LNCAP (cell line): ENCODE results near the gene FYCO1.

Experiments
- TF ChIP-seq, protein P1 (sequence below): fragments of 450-650 bp; IDR thresholded peaks from 2 replicates; pipeline ENCODE4 v1.5.1; 2017; ENCODE audit warnings: mild to moderate bottlenecking

Gene FYCO1

GRCh38 chr3:46006238-46007032 lies 10.8 kb upstream of the FYCO1 start:
- TF ChIP-seq, protein P1, sequence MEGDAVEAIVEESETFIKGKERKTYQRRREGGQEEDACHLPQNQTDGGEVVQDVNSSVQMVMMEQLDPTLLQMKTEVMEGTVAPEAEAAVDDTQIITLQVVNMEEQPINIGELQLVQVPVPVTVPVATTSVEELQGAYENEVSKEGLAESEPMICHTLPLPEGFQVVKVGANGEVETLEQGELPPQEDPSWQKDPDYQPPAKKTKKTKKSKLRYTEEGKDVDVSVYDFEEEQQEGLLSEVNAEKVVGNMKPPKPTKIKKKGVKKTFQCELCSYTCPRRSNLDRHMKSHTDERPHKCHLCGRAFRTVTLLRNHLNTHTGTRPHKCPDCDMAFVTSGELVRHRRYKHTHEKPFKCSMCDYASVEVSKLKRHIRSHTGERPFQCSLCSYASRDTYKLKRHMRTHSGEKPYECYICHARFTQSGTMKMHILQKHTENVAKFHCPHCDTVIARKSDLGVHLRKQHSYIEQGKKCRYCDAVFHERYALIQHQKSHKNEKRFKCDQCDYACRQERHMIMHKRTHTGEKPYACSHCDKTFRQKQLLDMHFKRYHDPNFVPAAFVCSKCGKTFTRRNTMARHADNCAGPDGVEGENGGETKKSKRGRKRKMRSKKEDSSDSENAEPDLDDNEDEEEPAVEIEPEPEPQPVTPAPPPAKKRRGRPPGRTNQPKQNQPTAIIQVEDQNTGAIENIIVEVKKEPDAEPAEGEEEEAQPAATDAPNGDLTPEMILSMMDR, result no peak

DNA sequence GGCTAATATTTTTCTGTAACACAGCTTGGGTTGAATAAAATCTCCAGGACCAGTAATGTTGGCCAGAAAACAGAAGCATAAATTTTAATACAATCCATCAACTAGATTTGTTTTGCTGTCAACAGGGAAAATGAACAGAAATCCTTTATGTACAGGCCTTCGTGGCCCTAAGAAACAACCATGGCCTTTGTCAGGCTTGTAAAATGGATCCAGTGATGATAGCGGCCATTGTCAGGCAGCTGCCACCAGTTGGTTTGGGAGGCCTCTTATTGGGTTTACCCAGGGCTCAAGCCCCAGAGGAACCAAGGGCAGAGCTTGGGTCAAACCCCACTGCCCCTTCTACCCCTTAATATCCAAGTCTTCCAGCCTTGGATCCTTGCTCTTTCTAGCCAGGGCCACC lies 5.6 kb upstream of the FYCO1 start:
- TF ChIP-seq, protein P1, result no peak

DNA sequence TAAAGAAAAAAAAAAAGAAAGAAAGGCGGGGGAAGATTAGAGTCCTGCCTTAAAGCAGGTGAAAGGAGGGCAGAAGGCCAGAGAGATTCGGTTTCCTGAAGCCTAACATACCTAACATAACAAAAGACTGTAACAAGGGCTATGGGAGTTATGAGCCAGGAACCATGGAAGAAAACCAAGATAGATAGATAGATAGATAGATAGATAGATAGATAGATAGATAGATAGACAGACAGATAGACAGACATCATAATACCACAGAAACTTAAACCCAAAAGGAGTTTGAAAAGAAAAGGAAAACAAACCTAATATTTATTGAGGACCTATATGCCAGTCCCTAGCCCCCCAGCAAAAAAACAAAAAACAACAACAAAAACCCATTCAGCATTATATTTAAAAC lies 2.3 kb upstream of the FYCO1 start:
- TF ChIP-seq, protein P1, result no peak

GRCh38 chr3:45994419-45995235 lies 997 bp downstream of the FYCO1 start:
- TF ChIP-seq, protein P1, result no peak

- TF ChIP-seq, protein P1, result no peak
Observed at GRCh38 chr3:45993421-45994027, 2.1 kb downstream of the FYCO1 start.

- TF ChIP-seq, protein P1, result no peak
Observed at GRCh38 chr3:45992821-45993221, 2.8 kb downstream of the FYCO1 start.

DNA sequence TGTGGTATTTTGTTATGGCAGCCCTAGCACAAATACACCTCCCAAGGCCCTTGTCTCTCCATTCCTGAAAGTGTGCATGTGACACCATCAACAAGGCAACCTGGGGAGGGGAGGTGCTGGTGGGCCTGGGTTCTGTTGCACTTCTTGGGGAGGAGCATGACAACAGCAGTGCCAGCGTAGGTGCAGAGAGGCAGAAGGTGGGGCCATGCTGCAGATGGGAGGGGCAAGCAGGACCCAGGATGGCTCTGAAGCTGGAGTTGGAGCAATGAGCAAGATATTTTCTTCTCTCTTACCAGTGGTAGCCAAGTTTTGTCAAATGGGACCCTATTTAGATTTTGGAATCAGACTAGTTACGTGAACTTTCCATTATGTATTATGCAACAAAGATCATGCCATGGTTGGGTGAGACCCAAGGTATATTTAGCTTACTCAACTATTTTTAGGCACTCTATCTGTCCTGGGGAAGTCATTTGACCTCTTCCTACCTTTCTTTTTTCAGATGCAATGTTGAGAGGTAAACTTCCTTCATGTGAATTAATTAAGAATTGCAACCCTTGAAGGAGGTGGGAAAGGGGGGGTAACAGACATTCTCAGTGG lies 3.4 kb downstream of the FYCO1 start:
- TF ChIP-seq, protein P1, result no peak
